ENCODE data around the gene KIAA0232. TPM values are rescaled to one million over a fixed set of nuclear protein-coding genes. Genes with fewer than 3 reads are reported as not detected.

The KIAA0232 gene
- total RNA-seq, 1 experiment from 2014 or later, result 5.5 TPM

DNA sequence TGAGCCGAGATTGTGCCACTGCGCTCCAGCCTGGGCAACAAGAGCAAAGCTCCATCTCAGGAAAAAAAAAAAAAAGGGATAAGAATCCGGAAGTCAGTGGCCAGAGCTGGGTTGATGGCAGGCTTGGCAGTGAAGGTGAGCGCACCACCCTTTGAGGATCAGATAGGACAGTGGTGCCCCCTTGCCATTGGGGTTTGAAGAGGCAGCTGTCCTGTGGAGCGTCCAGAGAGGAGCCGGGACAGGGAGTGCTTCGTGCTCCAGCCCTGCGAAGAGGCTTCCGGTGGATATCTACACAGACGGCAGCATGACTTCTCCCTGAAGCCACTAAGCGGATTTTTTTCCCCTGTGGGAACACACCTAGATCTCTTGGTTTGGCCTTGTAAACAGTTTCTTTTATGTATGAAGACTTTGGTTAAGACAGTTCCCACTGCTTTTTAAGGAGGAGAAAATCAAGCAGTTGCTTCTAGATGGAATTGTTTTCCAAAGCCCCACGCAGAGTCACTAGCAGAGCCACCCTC is 133.6 kb downstream of the KIAA0232 start:
- Histone ChIP-seq H4K20me1 (ENCODE audit: low read length) (no peaks in the 10 kb centered on the region), H3F3A (ENCODE audit: low read length, unreplicated experiment) (no peaks in the 10 kb centered on the region), H3K9ac (ENCODE audit: low read length) (no peak overlapping the region), H3K9me3 (ENCODE audit: low read length) (no peaks in the 10 kb centered on the region), H3K27me3 (ENCODE audit: low read length) (no peaks in the 10 kb centered on the region), H3K36me3 (ENCODE audit: low read depth, low read length) (no peaks in the 10 kb centered on the region), H3K4me1 (ENCODE audit: insufficient read depth, low read length) (no peaks in the 10 kb centered on the region), H3K79me2 (ENCODE audit: low read length) (peaks cover 24% of the 10 kb centered on the region), H3K9me2 (replicated peaks; ENCODE audit: low read length) (no peaks in the 10 kb centered on the region), H2AFZ (ENCODE audit: low read length) (no peak overlapping the region), H3K27ac (ENCODE audit: low read length) (no peak overlapping the region), H3K4me2 (ENCODE audit: low read length) (no peak overlapping the region), H3K4me3 (ENCODE audit: low read length) (no peak overlapping the region)
- no peak for TF ChIP-seq EZH2 (IDR thresholded peaks at IDR 0.05; ENCODE audit: low read length, unreplicated experiment)
- no peak for TF ChIP-seq EZH2phosphoT487 (IDR thresholded peaks at IDR 0.05; ENCODE audit: borderline replicate concordance, low read length)
- TF ChIP-seq, protein P1, sequence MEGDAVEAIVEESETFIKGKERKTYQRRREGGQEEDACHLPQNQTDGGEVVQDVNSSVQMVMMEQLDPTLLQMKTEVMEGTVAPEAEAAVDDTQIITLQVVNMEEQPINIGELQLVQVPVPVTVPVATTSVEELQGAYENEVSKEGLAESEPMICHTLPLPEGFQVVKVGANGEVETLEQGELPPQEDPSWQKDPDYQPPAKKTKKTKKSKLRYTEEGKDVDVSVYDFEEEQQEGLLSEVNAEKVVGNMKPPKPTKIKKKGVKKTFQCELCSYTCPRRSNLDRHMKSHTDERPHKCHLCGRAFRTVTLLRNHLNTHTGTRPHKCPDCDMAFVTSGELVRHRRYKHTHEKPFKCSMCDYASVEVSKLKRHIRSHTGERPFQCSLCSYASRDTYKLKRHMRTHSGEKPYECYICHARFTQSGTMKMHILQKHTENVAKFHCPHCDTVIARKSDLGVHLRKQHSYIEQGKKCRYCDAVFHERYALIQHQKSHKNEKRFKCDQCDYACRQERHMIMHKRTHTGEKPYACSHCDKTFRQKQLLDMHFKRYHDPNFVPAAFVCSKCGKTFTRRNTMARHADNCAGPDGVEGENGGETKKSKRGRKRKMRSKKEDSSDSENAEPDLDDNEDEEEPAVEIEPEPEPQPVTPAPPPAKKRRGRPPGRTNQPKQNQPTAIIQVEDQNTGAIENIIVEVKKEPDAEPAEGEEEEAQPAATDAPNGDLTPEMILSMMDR (conservative IDR thresholded peaks at IDR 0.05; ENCODE audit: low read depth, low read length), result no peak
- ChIA-PET POLR2A (ENCODE audit: unreplicated experiment) (no interaction called here), CTCF (no interaction called here)
- ATAC-seq, result no peak
- no peak for DNase-seq
- intact Hi-C loops (cut with micrococcal nuclease), result no loop called here
- no TSS peak for BruUV-seq (replicated peaks)

DNA sequence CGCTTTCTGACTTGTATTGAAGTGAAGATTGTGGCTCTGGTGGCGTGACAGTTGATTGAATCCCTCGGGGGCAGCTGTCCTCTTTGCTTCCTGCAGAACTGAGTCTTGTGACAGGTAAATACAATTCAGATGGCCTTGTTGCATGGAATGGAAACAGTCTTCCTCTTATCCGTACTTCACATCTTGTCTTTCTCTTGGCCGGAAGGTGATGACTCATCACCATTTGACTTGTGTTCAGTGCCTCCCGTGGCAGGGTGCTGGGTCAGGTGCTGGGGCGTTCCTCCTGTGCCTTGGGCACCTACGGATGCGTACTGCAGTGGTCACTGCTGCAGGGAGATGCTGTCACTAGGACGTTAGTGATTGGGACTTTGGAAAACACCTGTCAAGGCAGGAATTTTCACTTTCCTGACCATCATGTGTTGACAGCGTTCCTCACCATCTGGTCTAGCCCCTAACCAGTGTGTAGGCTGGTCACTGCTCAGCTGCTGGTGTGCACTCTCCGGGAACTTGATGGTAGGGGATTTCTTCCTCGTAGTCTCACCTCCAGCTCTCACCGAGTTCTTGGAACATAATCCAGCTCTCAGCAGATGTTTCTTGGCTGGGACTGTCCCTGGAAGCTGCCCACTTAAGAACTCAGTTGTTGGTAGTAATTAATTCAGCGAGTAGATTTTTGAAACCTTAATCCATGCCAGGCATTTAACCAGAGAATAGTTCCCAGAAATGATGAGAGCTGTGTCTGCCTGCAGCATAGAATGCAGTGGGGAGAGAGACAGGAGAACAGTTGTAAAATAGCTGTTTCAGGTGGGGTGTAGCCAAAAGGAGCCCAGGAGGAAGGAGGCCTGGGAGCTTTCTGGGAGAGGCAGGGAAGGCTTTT is 134.3 kb downstream of the KIAA0232 start:
- BruUV-seq (replicated peaks), result no TSS peak
- Histone ChIP-seq H3K9me2 (replicated peaks; ENCODE audit: low read length) (no peaks in the 10 kb centered on the region), H2AFZ (ENCODE audit: low read length) (no peak overlapping the region), H3K9ac (ENCODE audit: low read length) (no peak overlapping the region), H4K20me1 (ENCODE audit: low read length) (no peaks in the 10 kb centered on the region), H3K9me3 (ENCODE audit: low read length) (no peaks in the 10 kb centered on the region), H3F3A (ENCODE audit: low read length, unreplicated experiment) (no peaks in the 10 kb centered on the region), H3K79me2 (ENCODE audit: low read length) (peaks cover 17% of the 10 kb centered on the region), H3K4me3 (ENCODE audit: low read length) (no peak overlapping the region), H3K4me2 (ENCODE audit: low read length) (no peak overlapping the region), H3K27ac (ENCODE audit: low read length) (no peak overlapping the region), H3K27me3 (ENCODE audit: low read length) (no peaks in the 10 kb centered on the region), H3K36me3 (ENCODE audit: low read depth, low read length) (no peaks in the 10 kb centered on the region), H3K4me1 (ENCODE audit: insufficient read depth, low read length) (no peaks in the 10 kb centered on the region)
- ChIA-PET CTCF (no interaction called here), POLR2A (ENCODE audit: unreplicated experiment) (no interaction called here)
- TF ChIP-seq, protein P1 (conservative IDR thresholded peaks at IDR 0.05; ENCODE audit: low read depth, low read length), result no peak
- TF ChIP-seq EZH2phosphoT487 (IDR thresholded peaks at IDR 0.05; ENCODE audit: borderline replicate concordance, low read length) (no peak), EZH2 (IDR thresholded peaks at IDR 0.05; ENCODE audit: low read length, unreplicated experiment) (no peak)
- no peak for DNase-seq
- intact Hi-C loops (cut with micrococcal nuclease), result no loop called here
- no peak for ATAC-seq
